HuH-7 (cell line): ENCODE measurements around the gene SCG5.
A peak's percentile ranks its signal among the peaks of the same experiment; 100 is the strongest.

ENCODE experiments used
- DNase-seq: peaks from one replicate; pipeline ENCODE4 v3.0.0; 2011; ENCODE audit warnings: low spot score

SCG5 gene

GRCh38 chr15:32691689-32692038 lies 50.2 kb downstream of the SCG5 start:
- DNase-seq: no peak

- no peak for DNase-seq
Measured at GRCh38 chr15:32692286-32692685, 50.8 kb downstream of the SCG5 start.

GRCh38 chr15:32694222-32694983 lies 52.9 kb downstream of the SCG5 start:
- DNase-seq: no peak

- no peak for DNase-seq
Measured at GRCh38 chr15:32698773-32699390, 57.4 kb downstream of the SCG5 start.

GRCh38 chr15:32700501-32701150 lies 59.1 kb downstream of the SCG5 start:
- DNase-seq: no peak

GRCh38 chr15:32701863-32702262 lies 60.4 kb downstream of the SCG5 start:
- no peak for DNase-seq

- no peak for DNase-seq
Measured at GRCh38 chr15:32704395-32704981, 63.0 kb downstream of the SCG5 start.

- DNase-seq: no peak
Measured at GRCh38 chr15:32705446-32705845, 63.9 kb downstream of the SCG5 start.

GRCh38 chr15:32706704-32707103 lies 65.2 kb downstream of the SCG5 start:
- DNase-seq: no peak

GRCh38 chr15:32707436-32707835 lies 65.9 kb downstream of the SCG5 start:
- DNase-seq: no peak

- DNase-seq: peak; percentile 55
Measured at GRCh38 chr15:32709295-32710033, 68.0 kb downstream of the SCG5 start.

GRCh38 chr15:32715276-32715675 lies 73.8 kb downstream of the SCG5 start:
- DNase-seq: no peak

- DNase-seq: no peak
Measured at GRCh38 chr15:32716216-32716914, 74.9 kb downstream of the SCG5 start.

GRCh38 chr15:32716915-32717425 lies 75.5 kb downstream of the SCG5 start:
- no peak for DNase-seq

- DNase-seq: no peak
Measured at GRCh38 chr15:32717426-32718226, 76.1 kb downstream of the SCG5 start, which contains the start of gene GREM1. GREM1 (plus strand) TSS chr15:32718004; CDS start chr15:32730691, 12,687 bp downstream.

GRCh38 chr15:32718227-32718820 lies 76.8 kb downstream of the SCG5 start:
- DNase-seq: no peak

GRCh38 chr15:32718821-32719716 lies 77.6 kb downstream of the SCG5 start:
- no peak for DNase-seq

GRCh38 chr15:32721596-32721995 lies 80.1 kb downstream of the SCG5 start:
- DNase-seq: no peak

- DNase-seq: no peak
Measured at GRCh38 chr15:32722136-32722535, 80.6 kb downstream of the SCG5 start.
